Mucosa of rectum (tissue), 2 donors: ENCODE results near the gene NFAM1.

ENCODE experiments used
- H3K27ac ChIP-seq, 2 donors: one replicate each; pipeline ENCODE4 v1.7.0; 2013; ENCODE audit warnings: inconsistent platforms in 2 of 2, low read depth in 2 of 2, low read length in 2 of 2
- H3K27me3 ChIP-seq, 2 donors: one replicate each; pipeline ENCODE4 v1.7.0; 2013; ENCODE audit warnings: low read length in 2 of 2; ENCODE audit not compliant: control insufficient read depth in 2 of 2, insufficient read depth in 2 of 2
- H3K36me3 ChIP-seq, 2 donors: one replicate each; pipeline ENCODE4 v1.7.0; 2013; ENCODE audit warnings: low read length in 2 of 2; ENCODE audit not compliant: control insufficient read depth in 2 of 2, insufficient read depth in 2 of 2
- H3K4me1 ChIP-seq, 2 donors: one replicate each; pipeline ENCODE4 v1.7.0; 2013; ENCODE audit warnings: low read length in 2 of 2, mild to moderate bottlenecking in 1 of 2; ENCODE audit not compliant: control insufficient read depth in 2 of 2, insufficient read depth in 2 of 2
- H3K4me3 ChIP-seq, 2 donors: one replicate each; pipeline ENCODE4 v1.7.0; 2013; ENCODE audit warnings: low read length in 2 of 2
- H3K9ac ChIP-seq, 2 donors: one replicate each; pipeline ENCODE4 v1.7.0; 2013; ENCODE audit warnings: low read length in 2 of 2, low read depth in 1 of 2, mild to moderate bottlenecking in 1 of 2
- H3K9me3 ChIP-seq, 2 donors: one replicate each; pipeline ENCODE4 v1.7.0; 2013; ENCODE audit warnings: low read length in 2 of 2; ENCODE audit not compliant: control insufficient read depth in 2 of 2
- donor health status: healthy.
- donor health status: Normal muscosa, but diverticular disease.

NFAM1 gene

GRCh38 chr22:42430528-42431125 is 1.6 kb downstream of the NFAM1 start:
- Histone ChIP-seq H3K4me1 (peaks cover 0 to 6% of the 10 kb centered on the region in 2 donors), H3K9me3 (no peaks in the 10 kb centered on the region), H3K27ac (no peak overlapping the region)

DNA sequence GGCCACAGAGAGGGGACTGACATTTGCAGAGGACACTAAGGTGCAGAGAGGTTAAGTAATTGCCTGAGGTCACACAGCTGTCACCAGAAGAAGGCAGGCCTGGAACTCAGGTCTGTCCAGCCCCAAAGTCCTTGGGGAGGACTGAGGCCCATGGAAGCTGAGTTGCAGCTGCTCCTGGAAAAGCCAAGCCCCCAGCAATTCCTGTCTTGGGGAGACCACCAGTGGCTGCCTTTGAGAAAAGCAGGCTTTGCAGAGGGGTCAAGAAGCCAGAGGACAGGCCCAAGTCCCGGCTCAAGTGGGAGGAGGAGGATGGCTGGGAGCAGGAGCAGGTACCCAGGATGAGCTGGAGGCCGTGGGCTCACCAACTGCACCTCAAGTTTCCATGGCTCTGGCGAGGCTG is 3.4 kb downstream of the NFAM1 start:
- no peaks in the 10 kb centered on the region for H3K36me3 ChIP-seq
- H3K27ac ChIP-seq: no peak overlapping the region
- H3K27me3 ChIP-seq: no peaks in the 10 kb centered on the region
- H3K4me3 ChIP-seq: no peak overlapping the region
- no peaks in the 10 kb centered on the region for H3K9me3 ChIP-seq
- peaks cover 0 to 2% of the 10 kb centered on the region in 2 donors for H3K4me1 ChIP-seq
- H3K9ac ChIP-seq: no peak overlapping the region

More at GRCh38 chr22:42430528-42431125, 1.6 kb downstream of the NFAM1 start:
- no peak overlapping the region for H3K9ac ChIP-seq
- H3K27me3 ChIP-seq: no peaks in the 10 kb centered on the region
- no peaks in the 10 kb centered on the region for H3K36me3 ChIP-seq
- H3K4me3 ChIP-seq: no peak overlapping the region

DNA sequence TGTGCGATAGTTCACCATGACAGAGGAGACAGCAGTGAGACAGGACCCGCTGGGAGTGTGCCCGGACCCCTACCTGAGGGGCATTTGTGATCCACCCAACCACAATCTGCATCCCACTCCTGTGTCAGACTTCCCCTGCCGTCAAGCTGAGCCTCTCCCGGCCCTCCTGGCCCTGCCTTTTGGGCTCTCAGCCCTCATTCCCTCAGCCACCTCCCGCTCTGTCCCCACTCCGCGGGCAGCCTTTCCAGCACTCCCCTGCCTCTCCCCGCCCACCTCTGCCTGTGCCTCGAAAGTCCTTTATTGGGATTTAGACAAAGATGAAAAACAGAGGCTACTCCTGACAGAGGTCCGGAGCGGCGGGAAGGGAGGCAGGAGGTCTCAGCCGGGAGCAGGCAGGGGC is 4.2 kb downstream of the NFAM1 start:
- Histone ChIP-seq H3K4me3 (no peak overlapping the region), H3K9me3 (no peaks in the 10 kb centered on the region), H3K4me1 (peaks cover 0 to 2% of the 10 kb centered on the region in 2 donors), H3K36me3 (no peaks in the 10 kb centered on the region), H3K27me3 (no peaks in the 10 kb centered on the region), H3K9ac (no peak overlapping the region), H3K27ac (no peak overlapping the region)

GRCh38 chr22:42427167-42427566 is 5.0 kb downstream of the NFAM1 start:
- Histone ChIP-seq H3K9ac (no peak overlapping the region), H3K27ac (no peak overlapping the region), H3K36me3 (no peaks in the 10 kb centered on the region), H3K27me3 (no peaks in the 10 kb centered on the region), H3K4me1 (no peaks in the 10 kb centered on the region), H3K9me3 (no peaks in the 10 kb centered on the region), H3K4me3 (no peak overlapping the region)

- no peaks in the 10 kb centered on the region for H3K36me3 ChIP-seq
- H3K4me3 ChIP-seq: no peak overlapping the region
- H3K9ac ChIP-seq: no peak overlapping the region
- no peaks in the 10 kb centered on the region for H3K27me3 ChIP-seq
- no peaks in the 10 kb centered on the region for H3K4me1 ChIP-seq
- no peak overlapping the region for H3K27ac ChIP-seq
- no peaks in the 10 kb centered on the region for H3K9me3 ChIP-seq
Observed at GRCh38 chr22:42425989-42426355, 6.2 kb downstream of the NFAM1 start.

- Histone ChIP-seq H3K4me3 (no peak overlapping the region), H3K27me3 (no peaks in the 10 kb centered on the region), H3K9me3 (no peaks in the 10 kb centered on the region), H3K36me3 (no peaks in the 10 kb centered on the region), H3K4me1 (no peaks in the 10 kb centered on the region), H3K27ac (no peak overlapping the region), H3K9ac (no peak overlapping the region)
Observed at GRCh38 chr22:42425337-42425988, 6.7 kb downstream of the NFAM1 start.

DNA sequence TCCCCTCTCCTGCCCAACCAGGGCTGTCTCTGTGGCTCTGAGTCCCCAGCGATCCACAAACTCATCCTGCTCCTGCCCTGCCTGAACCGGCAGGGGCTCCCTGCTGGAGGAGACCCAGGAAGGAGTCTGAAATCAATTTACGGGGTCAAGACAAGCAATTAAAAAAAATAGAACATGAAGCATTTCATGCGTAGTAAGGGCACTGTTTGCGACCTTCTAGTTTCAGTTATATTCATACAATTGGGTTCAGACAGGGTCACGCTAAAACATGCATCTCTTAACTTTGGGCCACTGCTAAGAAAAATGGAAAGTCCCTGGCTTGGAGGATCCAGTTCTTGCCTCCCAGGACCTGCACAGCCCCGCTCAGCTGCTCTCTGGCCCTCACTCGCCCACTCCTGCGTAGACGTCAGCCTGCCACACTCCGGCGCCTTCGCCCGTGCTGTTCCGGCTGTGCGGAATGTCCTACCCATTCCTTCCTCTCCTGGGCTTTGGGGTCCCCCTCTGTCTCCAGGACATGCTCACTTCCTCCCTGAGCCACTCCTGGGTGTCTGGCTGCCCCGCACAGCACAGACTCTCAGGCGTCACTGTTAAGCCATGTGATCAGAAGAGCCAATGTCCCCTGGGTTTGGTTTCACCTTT is 12.8 kb downstream of the NFAM1 start:
- Histone ChIP-seq H3K27ac (no peak overlapping the region), H3K4me3 (no peak overlapping the region), H3K9me3 (no peaks in the 10 kb centered on the region), H3K27me3 (no peaks in the 10 kb centered on the region), H3K4me1 (peaks cover 0 to 2% of the 10 kb centered on the region in 2 donors), H3K9ac (no peak overlapping the region), H3K36me3 (no peaks in the 10 kb centered on the region)

DNA sequence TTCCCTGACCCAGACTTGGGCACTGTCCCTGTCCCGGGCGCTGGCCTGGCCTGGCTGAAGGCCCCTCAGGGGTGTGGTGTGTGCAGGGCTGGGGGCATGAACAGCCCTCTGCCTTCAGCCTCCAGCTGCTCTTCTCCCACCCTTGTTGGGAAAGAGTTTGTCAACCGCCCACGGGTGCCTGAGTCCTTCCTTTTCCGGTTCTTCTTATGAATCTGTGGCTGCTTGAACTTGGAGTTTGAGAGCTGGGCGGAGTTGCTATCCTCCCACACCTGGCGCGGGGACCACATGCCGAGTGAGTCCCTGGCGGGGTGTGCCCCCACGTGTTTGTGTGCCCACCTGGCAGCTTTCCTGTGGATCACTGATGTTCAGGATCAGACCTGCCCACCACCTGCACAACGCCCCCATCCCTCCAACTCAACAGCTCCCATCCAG is 13.4 kb downstream of the NFAM1 start:
- H3K36me3 ChIP-seq: no peaks in the 10 kb centered on the region
- no peaks in the 10 kb centered on the region for H3K9me3 ChIP-seq
- no peak overlapping the region for H3K4me3 ChIP-seq
- H3K27me3 ChIP-seq: no peaks in the 10 kb centered on the region
- peaks cover 0 to 2% of the 10 kb centered on the region in 2 donors for H3K4me1 ChIP-seq
- H3K27ac ChIP-seq: no peak overlapping the region
- H3K9ac ChIP-seq: no peak overlapping the region

- Histone ChIP-seq H3K27me3 (no peaks in the 10 kb centered on the region), H3K9me3 (no peaks in the 10 kb centered on the region), H3K36me3 (no peaks in the 10 kb centered on the region), H3K4me1 (peaks cover 0 to 2% of the 10 kb centered on the region in 2 donors), H3K9ac (no peak overlapping the region), H3K27ac (no peak overlapping the region), H3K4me3 (no peak overlapping the region)
Observed at GRCh38 chr22:42417645-42418305, 14.4 kb downstream of the NFAM1 start.

DNA sequence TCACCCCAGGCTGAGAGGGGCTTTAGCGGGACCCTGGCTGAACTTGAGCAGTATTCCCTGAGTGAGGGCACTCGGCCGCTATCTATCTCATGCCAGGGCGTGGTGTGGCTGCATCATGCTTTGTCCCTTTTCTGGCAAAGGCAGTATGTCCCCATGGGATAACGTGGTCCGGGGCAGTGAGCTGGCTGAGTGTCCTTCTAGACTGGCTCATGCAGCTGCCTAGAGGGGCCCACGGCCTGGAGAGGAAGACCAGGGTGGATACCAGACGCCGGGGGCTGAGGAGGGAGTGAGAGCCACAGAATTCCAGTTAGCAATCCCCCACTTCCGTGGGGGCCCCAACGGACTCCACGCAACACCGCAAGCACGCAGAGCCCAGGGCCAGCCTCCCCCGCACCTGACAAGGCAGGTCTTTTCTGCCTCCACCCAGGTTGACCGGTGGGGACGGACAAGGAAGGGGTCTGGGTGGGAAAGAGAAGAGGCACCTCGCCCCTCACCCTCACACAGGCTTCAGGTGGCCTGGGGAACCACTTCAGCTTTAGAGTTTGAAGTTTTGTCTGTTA is 15.5 kb downstream of the NFAM1 start:
- no peaks in the 10 kb centered on the region for H3K27me3 ChIP-seq

More for the DNA sequence above, 15.5 kb downstream of the NFAM1 start:
- no peaks in the 10 kb centered on the region for H3K36me3 ChIP-seq
- H3K27ac ChIP-seq: no peak overlapping the region
- no peak overlapping the region for H3K9ac ChIP-seq
- H3K4me1 ChIP-seq: peaks cover 0 to 2% of the 10 kb centered on the region in 2 donors
- H3K4me3 ChIP-seq: no peak overlapping the region
- H3K9me3 ChIP-seq: no peaks in the 10 kb centered on the region
